Spleen (tissue), 11 donors: ENCODE measurements around the gene AKAP13. TPM values are rescaled to one million over a fixed set of nuclear protein-coding genes. Genes with fewer than 3 reads are reported as not detected.

ENCODE experiments used
- DNase-seq: peaks from one replicate; pipeline ENCODE4 v3.0.0-alpha.2; 2020
- H3K27ac ChIP-seq, 8 donors: fragments of 200-600 bp; sonication (generic) in 7 of 8; 1 replicate in 4 of 8; 2 replicates in 4 of 8; pipeline versions ENCODE4 v1.5.0 to v1.8.0; 2016 to 2021; ENCODE audit warnings: inconsistent platforms in 4 of 8, mild to moderate bottlenecking in 4 of 8, moderate library complexity in 1 of 8
- H3K27me3 ChIP-seq, 7 donors: fragments of 200-600 bp; sonication (generic) in 6 of 7; replicated peaks in 1 of 7; 1 replicate in 4 of 7; 2 replicates in 3 of 7; pipeline versions ENCODE4 v1.5.0 to v1.8.0; 2016 to 2021; ENCODE audit warnings: inconsistent platforms in 3 of 7, mild to moderate bottlenecking in 1 of 7
- H3K36me3 ChIP-seq, 6 donors: fragments of 200-600 bp; sonication (generic) in 5 of 6; 1 replicate in 4 of 6; 2 replicates in 2 of 6; pipeline versions ENCODE4 v1.5.0 to v1.8.0; 2016 to 2021; ENCODE audit warnings: inconsistent platforms in 2 of 6
- H3K4me1 ChIP-seq, 6 donors: fragments of 200-600 bp; sonication (generic) in 5 of 6; 1 replicate in 3 of 6; 2 replicates in 3 of 6; pipeline versions ENCODE4 v1.5.0 to v1.8.0; 2016 to 2021; ENCODE audit warnings: inconsistent platforms in 3 of 6
- H3K4me3 ChIP-seq, 8 donors: fragments of 200-600 bp; sonication (generic) in 7 of 8; 1 replicate in 4 of 8; 2 replicates in 4 of 8; pipeline versions ENCODE4 v1.5.0 to v1.8.0; 2016 to 2021; ENCODE audit warnings: inconsistent platforms in 4 of 8, mild to moderate bottlenecking in 4 of 8, moderate library complexity in 2 of 8
- H3K9me3 ChIP-seq, 8 donors: fragments of 200-600 bp; sonication (generic) in 7 of 8; 1 replicate in 4 of 8; 2 replicates in 4 of 8; pipeline versions ENCODE4 v1.5.0 to v1.8.0; 2016 to 2021; ENCODE audit warnings: inconsistent platforms in 4 of 8
- CTCF ChIP-seq, 11 experiments: fragments of 200-600 bp in 7 of 11; fragments of 450-650 bp in 4 of 11; sonication (generic) in 4 of 11; IDR thresholded peaks in 8 of 11; conservative IDR thresholded peaks in 3 of 11; 1 replicate in 7 of 11; 2 replicates in 4 of 11; pipeline versions ENCODE4 v1.4.0 to v1.8.0; 2016 to 2021; ENCODE audit warnings: antibody characterized with exemption in 11 of 11, inconsistent platforms in 4 of 11, mild to moderate bottlenecking in 1 of 11
- POLR2A ChIP-seq, 3 donors: fragments of 450-650 bp; IDR thresholded peaks; one replicate each; pipeline ENCODE4 v1.5.1; 2017; ENCODE audit warnings: antibody characterized with exemption in 3 of 3, mild to moderate bottlenecking in 1 of 3
- POLR2AphosphoS5 ChIP-seq, 3 donors: sonication (generic); formaldehyde crosslinking; IDR thresholded peaks; one replicate each; pipeline ENCODE4 v1.5.1; 2017; ENCODE audit warnings: antibody characterized with exemption in 3 of 3
- WGBS, 5 donors: extraction: QIAGEN DNeasy Blood & Tissue Kit in 3 of 5; methylation state at CpG; one replicate each; pipeline versions ENCODE4 v1.1.5 to v1.1.7; 2013 to 2018; 5-methylcytosine and 5-hydroxymethylcytosine counted together
- intact Hi-C: fragments of 100-400 bp; cut with DNase I; formaldehyde crosslinking; loops from one replicate; pipeline ENCODE4 v1.15.0; 2023; ENCODE audit warnings: low total_unique reads
- polyA plus RNA-seq, 3 donors: library from polyadenylated mRNA; stranded (reverse); fragments of 200-250 nt; gene quantifications; one replicate each; pipeline ENCODE4 v1.2.1, GENCODE V29; 2013
- total RNA-seq, 7 donors: library from RNA; depleted of rRNA in 3 of 7; stranded (reverse); fragments of >200 nt in 3 of 7; fragmentation: NEBNext Ultra II Directional in 4 of 7; extraction: Animal tissue kit (Norgen Biotek cat#: 25700) in 4 of 7; gene quantifications; one replicate each; pipeline versions ENCODE4 v1.1.0 to v1.2.1, GENCODE V29; 2016 to 2021
- donor health status: healthy with polysubstance abuse.
- donor health status: DM: no; HTN: no; CAD: no; lungs with moderate emphysema.
- donor health status: DM: no; HTN: no; CAD: no.
- donor health status: Bipolar disorder and iron deficiency.
- donor health status: healthy.
- donor health status: DM: no; HTN: no; CAD: no.
- donor health status: DM: yes; HTN: yes; CAD: no.

Gene AKAP13
- total and polyA plus RNA-seq, 10 donors, result 35.4 to 413 (median 260) TPM

DNA sequence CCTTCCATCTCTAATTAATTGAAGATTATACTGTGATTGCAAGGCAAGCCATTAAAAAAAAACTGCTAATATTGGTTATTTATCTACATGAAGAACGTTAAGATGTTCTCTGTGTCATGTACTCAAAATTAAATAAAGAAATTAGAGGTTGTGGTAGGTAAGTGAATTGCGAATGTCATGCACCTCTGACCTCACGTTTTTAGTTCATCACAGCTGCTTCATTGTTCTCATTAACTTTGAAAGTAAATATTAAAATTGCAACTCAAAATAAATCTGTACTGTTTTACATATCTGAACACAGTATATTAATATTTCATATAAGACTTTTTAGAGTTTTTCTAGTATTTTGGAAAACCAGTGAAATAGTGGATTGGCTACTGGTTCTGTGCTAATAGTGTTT is 320.4 kb downstream of the AKAP13 start:
- WGBS, 5 donors, result 67 to 81% (median 76%) methylated on average over 3 of the region's 3 CpGs
- intact Hi-C loops, result loop anchor here (10.0 kb wide), 1 partner anchor 76 kb away; no protein-coding TSS in a partner anchor
- Histone ChIP-seq H3K4me1 (peaks cover 32 to 97% (median 59%) of the 10 kb centered on the region in 6 donors), H3K4me3 (no peak overlapping the region), H3K9me3 (no peaks in the 10 kb centered on the region), H3K27ac (peak overlapping the region; percentile 16 to 93 (median 90)), H3K27me3 (no peaks in the 10 kb centered on the region), H3K36me3 (peaks cover 0 to 86% (median 19%) of the 10 kb centered on the region in 6 donors)
- TF ChIP-seq POLR2AphosphoS5 (IDR thresholded peaks at IDR 0.05), result no peak
- TF ChIP-seq POLR2A (IDR thresholded peaks at IDR 0.05), result no peak
- TF ChIP-seq CTCF (IDR thresholded peaks at IDR 0.05 in 8 of 11, conservative IDR thresholded peaks at IDR 0.05 in 3 of 11), result no peak
- DNase-seq, result no peak

DNA sequence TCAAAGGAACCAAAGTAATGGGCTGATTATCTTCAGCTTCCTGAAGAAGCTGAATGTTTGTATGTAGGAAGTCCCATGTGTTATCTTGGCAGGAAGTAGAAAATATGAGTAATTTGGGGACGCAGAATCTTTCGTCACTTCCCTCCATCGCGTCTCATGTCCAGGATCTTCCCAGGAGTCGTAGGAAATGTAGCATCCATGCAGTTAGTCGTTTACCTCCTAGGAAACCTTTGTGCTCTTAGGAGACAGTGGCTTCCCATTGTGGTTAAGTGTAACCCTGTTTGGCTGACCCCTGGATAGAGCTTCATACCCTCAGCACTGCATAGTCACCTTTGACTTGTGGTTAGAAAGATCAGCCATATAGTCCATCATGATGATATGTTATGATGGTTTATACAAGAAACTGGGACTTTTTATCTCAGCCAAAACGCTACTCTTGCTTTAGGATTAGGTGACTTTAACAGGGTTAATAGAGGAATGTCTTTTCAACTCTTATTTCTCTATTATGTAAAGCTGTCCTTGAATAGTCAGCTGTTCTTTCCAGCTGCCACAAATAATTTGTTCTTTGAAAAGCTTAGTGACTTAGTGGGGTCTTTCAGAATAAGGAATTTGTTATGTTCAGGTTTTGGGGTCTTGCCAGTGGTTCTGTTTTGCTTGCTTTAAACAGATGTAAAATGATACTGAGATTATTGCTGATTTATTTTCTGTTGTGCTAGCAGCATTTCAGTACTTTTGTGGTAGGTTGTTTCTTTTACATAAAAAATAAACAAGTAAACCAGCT is 322.1 kb downstream of the AKAP13 start:
- no peak for DNase-seq
- Histone ChIP-seq H3K27me3 (no peaks in the 10 kb centered on the region), H3K27ac (peak overlapping the region; percentile 61 to 93 (median 90)), H3K4me1 (peaks cover 42 to 99% (median 76%) of the 10 kb centered on the region in 6 donors), H3K4me3 (peak overlapping the region in 1 of 8 donors; percentile 42), H3K36me3 (peaks cover 0 to 77% (median 5%) of the 10 kb centered on the region in 6 donors), H3K9me3 (no peaks in the 10 kb centered on the region)
- intact Hi-C loops, result loop anchor here (10.0 kb wide), 1 partner anchor 78 kb away; no protein-coding TSS in a partner anchor
- no peak for TF ChIP-seq CTCF (IDR thresholded peaks at IDR 0.05 in 8 of 11, conservative IDR thresholded peaks at IDR 0.05 in 3 of 11)
- no peak for TF ChIP-seq POLR2A (IDR thresholded peaks at IDR 0.05)
- TF ChIP-seq POLR2AphosphoS5 (IDR thresholded peaks at IDR 0.05), result peak in 1 of 3 donors; percentile 63
- 13 to 24% (median 17%) methylated on average over 7 of the region's 7 CpGs for WGBS, 5 donors

DNA sequence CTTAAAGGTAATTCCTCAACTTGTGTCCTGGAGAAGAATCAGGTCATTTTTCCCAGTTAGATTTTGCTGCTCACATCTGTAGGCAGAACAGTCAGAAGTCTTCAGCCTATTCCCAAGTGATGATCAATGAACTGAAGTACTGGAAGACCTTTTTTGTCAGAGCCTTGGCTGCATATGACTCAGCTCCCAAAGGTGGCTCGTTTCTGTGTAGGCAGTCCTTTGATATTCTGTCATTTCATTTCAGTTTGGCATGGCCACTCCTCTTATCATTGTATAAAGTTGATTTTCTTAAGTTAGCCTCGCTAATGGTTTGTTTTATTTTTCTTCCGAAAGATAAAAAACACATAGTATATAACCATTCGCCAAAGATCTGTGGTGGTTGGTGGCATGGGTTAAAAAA is 323.7 kb downstream of the AKAP13 start:
- Histone ChIP-seq H3K27me3 (no peaks in the 10 kb centered on the region), H3K4me3 (peak overlapping the region in 1 of 8 donors; percentile 42), H3K9me3 (no peaks in the 10 kb centered on the region), H3K27ac (peak overlapping the region; percentile 17 to 93 (median 90)), H3K36me3 (peaks cover 0 to 77% (median 10%) of the 10 kb centered on the region in 6 donors), H3K4me1 (peaks cover 51 to 100% (median 90%) of the 10 kb centered on the region in 6 donors)
- TF ChIP-seq POLR2AphosphoS5 (IDR thresholded peaks at IDR 0.05) (no peak), POLR2A (IDR thresholded peaks at IDR 0.05) (no peak), CTCF (IDR thresholded peaks at IDR 0.05 in 8 of 11, conservative IDR thresholded peaks at IDR 0.05 in 3 of 11) (no peak)
- DNase-seq, result no peak
- intact Hi-C loops, result loop anchor here (10.0 kb wide), 1 partner anchor 79 kb away; no protein-coding TSS in a partner anchor
- 62 to 79% (median 74%) methylated on average over 4 of the region's 4 CpGs for WGBS, 5 donors
